ENCODE data around the gene CTDSPL.

The CTDSPL gene

GRCh38 chr3:37995652-37996641, 134.3 kb downstream of the CTDSPL start:
- in situ Hi-C loops (cut with HindIII; ENCODE audit: low sequenced_read_pairs): no loop called here

DNA sequence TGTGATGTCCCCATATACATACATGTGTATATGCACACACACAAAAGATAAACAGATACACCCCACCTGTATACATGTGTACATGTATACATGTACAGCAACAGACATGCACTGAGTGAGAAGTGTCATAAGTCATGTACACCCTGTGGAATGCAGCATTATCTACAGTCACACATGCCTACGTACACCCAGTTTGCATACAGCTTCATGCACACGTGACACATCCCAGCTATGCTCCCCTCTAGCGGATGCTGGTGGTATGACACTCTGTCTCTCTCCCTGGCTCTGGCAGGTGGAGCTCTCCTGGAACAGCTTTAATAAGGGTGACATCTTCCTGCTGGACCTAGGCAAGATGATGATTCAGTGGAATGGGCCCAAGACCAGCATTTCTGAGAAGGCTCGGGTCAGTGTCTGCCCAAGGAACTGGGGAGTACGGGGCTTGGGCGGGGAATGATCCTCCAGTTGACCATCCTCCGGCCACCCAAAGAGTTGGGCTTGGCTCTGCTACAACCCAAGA, 135.2 kb downstream of the CTDSPL start:
- in situ Hi-C loops (cut with HindIII; ENCODE audit: low sequenced_read_pairs): no loop called here

DNA sequence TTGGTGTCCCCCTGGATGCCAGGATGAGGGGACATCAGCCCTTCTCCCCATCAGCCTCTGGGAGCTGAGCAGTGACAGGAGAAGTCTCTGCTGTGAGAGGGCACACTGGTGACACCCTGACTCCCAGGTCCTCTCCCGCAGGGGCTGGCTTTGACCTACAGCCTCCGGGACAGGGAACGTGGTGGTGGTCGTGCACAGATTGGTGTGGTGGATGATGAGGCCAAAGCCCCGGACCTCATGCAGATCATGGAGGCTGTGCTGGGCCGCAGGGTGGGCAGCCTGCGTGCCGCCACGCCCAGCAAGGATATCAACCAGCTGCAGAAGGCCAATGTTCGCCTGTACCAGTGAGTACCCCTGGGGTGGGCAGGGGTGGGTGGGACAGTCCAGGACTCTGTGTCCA, 135.7 kb downstream of the CTDSPL start:
- in situ Hi-C loops (cut with HindIII; ENCODE audit: low sequenced_read_pairs): no loop called here

GRCh38 chr3:37997791-37998370, 136.2 kb downstream of the CTDSPL start:
- in situ Hi-C loops (cut with HindIII; ENCODE audit: low sequenced_read_pairs): no loop called here

DNA sequence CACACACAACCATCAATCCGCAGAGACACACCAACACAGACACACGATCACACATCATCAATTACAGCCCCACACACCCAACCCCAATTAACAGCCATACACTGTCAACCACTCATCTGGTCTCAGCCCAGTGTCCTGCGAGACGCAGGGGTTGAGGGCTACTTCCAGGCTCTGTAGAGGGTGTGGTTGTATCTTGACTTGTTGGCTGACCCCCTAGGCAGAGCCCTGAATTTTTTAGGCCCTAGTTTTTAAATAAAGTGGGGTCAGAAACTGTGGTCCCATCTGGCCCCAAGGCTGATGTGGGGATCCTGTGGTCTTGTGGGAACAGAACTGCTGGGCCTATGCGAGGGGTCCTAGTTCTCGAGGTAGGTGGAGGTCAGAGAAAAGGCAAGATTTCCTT, 138.2 kb downstream of the CTDSPL start:
- in situ Hi-C loops (cut with HindIII; ENCODE audit: low sequenced_read_pairs): no loop called here

- in situ Hi-C loops (cut with HindIII; ENCODE audit: low sequenced_read_pairs): no loop called here
These were observed 138.7 kb downstream of the CTDSPL start for GRCh38 chr3:38000242-38000916.

GRCh38 chr3:38000965-38001455, 139.3 kb downstream of the CTDSPL start:
- in situ Hi-C loops (cut with HindIII; ENCODE audit: low sequenced_read_pairs): no loop called here

GRCh38 chr3:38001456-38002081, 139.9 kb downstream of the CTDSPL start:
- in situ Hi-C loops (cut with HindIII; ENCODE audit: low sequenced_read_pairs): no loop called here

GRCh38 chr3:38002291-38002876, 140.7 kb downstream of the CTDSPL start:
- in situ Hi-C loops (cut with HindIII; ENCODE audit: low sequenced_read_pairs): no loop called here

- in situ Hi-C loops (cut with HindIII; ENCODE audit: low sequenced_read_pairs): no loop called here
These were observed 141.3 kb downstream of the CTDSPL start for GRCh38 chr3:38002940-38003339.

GRCh38 chr3:38003371-38003816, 141.7 kb downstream of the CTDSPL start:
- in situ Hi-C loops (cut with HindIII; ENCODE audit: low sequenced_read_pairs): no loop called here

- in situ Hi-C loops (cut with HindIII; ENCODE audit: low sequenced_read_pairs): no loop called here
These were observed 142.2 kb downstream of the CTDSPL start for GRCh38 chr3:38003817-38004414.

GRCh38 chr3:38004415-38005075, 142.9 kb downstream of the CTDSPL start:
- in situ Hi-C loops (cut with HindIII; ENCODE audit: low sequenced_read_pairs): no loop called here

DNA sequence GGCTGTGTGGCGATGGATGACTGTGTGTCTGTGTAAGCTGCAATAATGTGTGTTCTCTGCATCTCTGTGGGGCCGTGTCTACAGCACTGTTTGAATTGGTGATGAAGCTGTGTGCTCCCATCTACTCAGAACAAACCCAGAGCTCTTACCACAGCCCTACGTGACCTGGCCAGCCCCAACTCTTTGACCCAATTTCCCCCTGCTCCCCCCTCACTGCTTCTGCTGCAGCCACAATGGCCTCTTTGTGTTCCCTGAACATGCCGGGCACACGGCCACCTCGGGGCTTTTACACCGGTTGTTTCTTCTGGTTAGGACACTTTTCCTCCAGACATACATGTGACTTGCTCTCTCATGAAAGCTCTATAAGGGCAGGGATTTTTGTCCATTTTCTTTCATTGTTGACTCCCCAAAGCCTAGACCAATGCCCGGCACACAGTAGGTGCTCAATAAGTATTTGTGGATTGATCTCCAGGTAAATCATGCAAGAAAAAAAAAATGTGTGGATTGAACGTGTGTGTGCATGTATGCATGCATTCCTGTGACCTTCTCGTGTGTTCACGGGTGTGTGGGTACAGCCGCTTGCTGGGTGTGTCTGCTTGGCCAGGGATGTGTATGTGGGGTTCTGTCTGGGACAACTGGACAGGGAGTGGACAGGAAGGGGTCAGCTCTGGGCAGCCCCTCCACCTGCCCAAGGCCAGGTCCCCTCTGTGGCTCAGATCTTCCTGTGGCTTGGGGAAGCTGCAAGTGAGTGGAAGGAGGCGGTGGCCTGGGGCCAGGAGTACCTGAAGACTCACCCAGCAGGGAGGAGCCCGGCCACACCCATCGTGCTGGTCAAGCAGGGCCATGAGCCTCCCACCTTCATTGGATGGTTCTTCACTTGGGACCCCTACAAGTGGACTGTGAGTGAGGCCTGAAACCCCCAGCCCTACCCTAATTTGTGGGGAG, 143.7 kb downstream of the CTDSPL start:
- in situ Hi-C loops (cut with HindIII; ENCODE audit: low sequenced_read_pairs): no loop called here

GRCh38 chr3:38006031-38006430, 144.4 kb downstream of the CTDSPL start:
- in situ Hi-C loops (cut with HindIII; ENCODE audit: low sequenced_read_pairs): no loop called here

DNA sequence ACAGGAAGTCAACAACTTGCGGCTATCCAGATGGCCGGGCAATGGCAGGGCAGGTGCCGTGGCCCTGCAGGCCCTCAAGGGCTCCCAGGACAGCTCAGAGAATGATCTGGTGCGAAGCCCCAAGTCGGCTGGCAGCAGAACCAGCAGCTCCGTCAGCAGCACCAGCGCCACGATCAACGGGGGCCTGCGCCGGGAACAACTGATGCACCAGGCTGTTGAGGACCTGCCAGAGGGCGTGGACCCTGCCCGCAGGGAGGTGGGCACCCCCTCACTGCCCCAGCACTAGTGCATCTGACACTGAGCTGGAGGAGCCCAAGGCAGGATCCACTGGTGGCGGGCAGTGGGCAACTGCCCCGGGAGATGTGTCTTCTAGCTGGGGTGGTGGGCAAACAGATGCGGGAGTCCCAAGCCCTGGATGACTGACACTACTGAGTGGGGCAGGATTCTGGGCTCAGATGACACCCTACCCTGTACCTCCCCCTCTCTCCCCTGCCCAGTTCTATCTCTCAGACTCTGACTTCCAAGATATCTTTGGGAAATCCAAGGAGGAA, 144.8 kb downstream of the CTDSPL start:
- in situ Hi-C loops (cut with HindIII; ENCODE audit: low sequenced_read_pairs): no loop called here

DNA sequence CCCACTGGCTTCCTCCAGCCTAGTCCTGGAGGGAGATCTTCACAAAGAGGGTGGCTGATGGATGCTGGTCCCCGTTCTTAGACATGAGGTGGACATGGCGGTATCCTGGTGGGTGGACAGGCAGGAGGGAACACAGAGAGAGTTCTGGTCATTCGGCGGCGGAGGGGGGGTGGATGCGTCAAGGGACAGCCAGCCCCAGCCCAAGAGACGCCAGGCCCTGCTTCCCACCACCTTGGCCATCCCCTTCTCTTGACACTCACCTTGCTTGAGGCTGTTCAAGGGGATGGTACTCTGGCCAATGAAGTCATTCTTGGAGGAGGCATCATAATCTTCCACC, 146.0 kb downstream of the CTDSPL start:
- in situ Hi-C loops (cut with HindIII; ENCODE audit: low sequenced_read_pairs): no loop called here

GRCh38 chr3:38008191-38008701, 146.6 kb downstream of the CTDSPL start:
- in situ Hi-C loops (cut with HindIII; ENCODE audit: low sequenced_read_pairs): no loop called here

Data from endothelial cell of hepatic sinusoid (primary cell).